GM19193 (cell line): ENCODE results near the gene ICOSLG.
"Not testable (repeated sequence)": the region's sequence is repeated elsewhere in the genome, so short reads cannot be mapped to it uniquely, and the experiment has no call there.

Experiments
- POLR2A ChIP-seq: IDR thresholded peaks from 4 replicates; pipeline ENCODE4 v1.6.1; 2011; ENCODE audit not compliant: insufficient read depth, insufficient read length; ENCODE audit errors: extremely low read depth

ICOSLG gene

DNA sequence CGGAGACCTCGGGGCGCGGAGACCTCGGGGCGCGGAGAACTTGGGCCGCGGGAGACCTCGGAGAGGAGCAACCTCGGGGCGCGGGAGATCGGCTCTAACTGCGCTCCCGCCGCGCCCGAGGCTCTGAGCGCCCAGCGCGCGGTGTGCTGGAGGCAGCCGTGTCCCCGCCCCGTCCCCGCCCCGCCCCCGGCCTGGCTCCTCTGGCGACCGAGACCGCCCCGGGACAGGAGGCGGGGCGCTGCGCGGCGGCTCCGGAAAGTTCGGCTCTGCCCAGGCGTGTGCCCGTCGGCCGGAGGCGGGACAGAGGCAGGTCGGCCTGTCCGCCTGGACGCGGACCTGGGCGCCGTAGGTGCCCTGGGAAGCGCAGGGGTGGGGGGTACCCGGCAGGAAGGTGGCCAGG is at the start of gene ICOSLG:
ICOSLG (minus strand) TSS at position 102 of the 400 bp plus-strand sequence. CDS start 126 bp downstream, outside the sequence.
- not testable (repeated sequence) for TF ChIP-seq POLR2A

- TF ChIP-seq POLR2A = no peak
Observed at GRCh38 chr21:44289381-44290010, 48.8 kb upstream of the ICOSLG start.

DNA sequence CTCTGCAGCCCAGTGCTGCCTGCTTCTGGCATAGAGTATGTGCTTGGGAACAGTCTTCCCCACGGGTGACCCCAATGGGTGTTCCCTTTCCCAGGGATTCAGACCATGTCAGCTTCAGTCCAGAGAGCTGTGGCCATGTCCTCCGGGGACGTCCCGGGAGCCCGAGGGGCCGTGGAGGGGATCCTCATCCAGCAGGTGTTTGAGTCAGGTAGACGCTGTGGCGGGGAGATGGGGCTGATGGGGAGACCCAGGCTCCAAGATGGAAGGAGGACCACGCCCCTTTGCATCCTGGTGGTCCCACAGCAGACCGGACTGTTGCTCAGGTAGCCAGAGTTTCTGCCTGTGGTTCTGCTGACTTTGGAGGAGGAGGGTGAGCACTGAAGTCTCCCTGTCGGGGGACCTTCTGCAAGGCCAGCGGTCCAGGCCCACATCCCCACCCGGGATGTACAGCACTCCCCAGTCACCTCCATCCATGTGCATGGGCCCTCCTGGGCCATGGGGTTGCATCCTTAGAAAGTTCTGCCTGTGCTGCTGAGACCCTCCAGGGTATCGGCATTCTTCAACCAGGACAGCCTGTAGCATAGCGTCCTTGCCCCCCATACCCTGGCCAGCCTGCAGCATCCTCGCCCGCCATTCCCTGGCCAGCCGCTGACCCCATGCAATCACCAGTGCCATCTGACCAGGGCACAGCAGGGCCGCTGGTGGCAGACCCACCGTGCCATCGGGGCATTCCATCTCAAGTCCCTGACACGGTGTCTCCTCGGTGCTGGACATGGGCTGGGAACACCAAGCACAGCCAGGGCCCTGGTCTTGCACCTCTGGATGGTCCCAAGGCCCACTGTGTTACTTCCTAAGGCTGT is 47.7 kb upstream of the ICOSLG start:
- TF ChIP-seq POLR2A = no peak

- no peak for TF ChIP-seq POLR2A
Observed at GRCh38 chr21:44286716-44287632, 46.2 kb upstream of the ICOSLG start.

DNA sequence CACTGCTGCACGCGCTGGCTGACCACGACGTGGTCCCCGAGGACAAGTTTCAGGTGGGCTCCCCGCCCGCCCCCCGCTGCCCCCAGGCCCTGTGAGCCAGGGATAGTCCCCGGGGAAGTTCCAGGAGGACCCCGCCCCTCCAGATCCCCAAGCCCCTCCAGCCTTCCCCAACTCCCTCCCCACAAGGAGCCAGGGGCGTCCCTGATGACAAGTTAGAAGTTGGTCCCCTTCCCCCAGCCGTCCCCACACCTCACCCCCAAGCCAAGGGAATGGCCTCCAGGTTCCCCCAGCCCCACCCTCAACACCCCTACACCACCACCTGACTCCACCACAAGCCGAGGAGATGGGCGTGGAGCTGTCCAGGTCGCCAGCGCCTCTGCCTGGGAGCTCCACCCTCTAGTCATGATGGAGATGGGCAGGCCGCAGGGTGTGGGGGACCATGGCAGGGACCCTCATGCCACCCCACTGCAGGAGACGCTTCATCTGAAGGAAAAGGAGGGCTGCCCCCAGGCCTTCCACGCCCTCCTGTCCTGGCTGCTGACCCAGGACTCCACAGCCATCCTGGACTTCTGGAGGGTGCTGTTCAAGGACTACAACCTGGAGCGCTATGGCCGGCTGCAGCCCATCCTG is 45.5 kb upstream of the ICOSLG start:
- TF ChIP-seq POLR2A = no peak

DNA sequence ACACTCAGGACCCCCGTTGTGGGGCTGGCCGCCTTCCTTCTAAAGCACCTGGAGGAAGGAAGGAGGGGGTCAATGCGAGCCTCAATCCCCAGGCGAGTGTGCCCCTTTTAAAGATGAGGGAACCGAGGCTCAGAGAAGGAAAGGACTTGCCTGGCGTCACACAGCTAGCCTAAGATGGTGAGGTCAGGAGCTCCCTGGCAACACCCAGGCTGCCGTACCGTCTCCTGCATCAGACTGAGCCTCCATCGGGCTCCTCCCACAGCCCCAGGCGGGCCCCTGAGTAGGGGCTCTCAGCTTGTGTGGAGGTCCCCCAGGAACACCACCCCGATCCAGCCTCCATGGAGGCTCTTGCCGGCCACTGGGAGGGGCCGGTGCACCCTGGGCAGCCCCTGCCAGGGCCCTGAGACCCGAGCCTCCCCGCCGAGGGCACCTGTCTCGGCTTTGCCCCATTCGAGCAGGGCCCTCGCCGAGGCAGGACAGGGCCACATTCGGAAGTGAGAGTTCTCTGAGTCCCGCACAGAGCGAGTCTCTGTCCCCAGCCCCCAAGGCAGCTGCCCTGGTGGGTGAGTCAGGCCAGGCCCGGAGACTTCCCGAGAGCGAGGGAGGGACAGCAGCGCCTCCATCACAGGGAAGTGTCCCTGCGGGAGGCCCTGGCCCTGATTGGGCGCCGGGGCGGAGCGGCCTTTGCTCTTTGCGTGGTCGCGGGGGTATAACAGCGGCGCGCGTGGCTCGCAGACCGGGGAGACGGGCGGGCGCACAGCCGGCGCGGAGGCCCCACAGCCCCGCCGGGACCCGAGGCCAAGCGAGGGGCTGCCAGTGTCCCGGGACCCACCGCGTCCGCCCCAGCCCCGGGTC is 44.6 kb upstream of the ICOSLG start, which contains the start of gene AIRE:
AIRE (plus strand) TSS at position 739 of the 855 bp plus-strand sequence. CDS start 131 bp downstream, outside the sequence.
- no peak for TF ChIP-seq POLR2A

GRCh38 chr21:44283948-44284347 is 43.2 kb upstream of the ICOSLG start:
- TF ChIP-seq POLR2A = no peak

DNA sequence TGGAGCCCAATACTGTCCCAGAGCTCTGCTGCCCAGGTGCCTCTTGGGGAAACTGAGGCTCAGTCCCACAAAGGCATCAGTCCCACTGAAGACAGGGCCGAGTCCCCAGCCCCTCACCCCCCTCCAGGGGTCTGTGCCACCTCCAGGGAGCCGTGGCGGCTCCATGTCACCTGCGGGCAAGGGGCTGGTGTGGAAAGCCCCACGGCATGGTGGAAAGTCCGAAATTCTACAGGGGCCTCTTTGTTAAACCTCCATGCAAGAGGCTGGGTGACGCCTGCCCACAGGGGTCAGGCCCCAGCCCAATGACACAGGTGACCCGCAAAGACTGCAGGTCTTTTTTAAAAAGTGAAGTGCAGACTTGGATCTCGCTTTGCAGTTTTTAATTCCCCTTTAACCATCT is 41.6 kb upstream of the ICOSLG start:
- no peak for TF ChIP-seq POLR2A

DNA sequence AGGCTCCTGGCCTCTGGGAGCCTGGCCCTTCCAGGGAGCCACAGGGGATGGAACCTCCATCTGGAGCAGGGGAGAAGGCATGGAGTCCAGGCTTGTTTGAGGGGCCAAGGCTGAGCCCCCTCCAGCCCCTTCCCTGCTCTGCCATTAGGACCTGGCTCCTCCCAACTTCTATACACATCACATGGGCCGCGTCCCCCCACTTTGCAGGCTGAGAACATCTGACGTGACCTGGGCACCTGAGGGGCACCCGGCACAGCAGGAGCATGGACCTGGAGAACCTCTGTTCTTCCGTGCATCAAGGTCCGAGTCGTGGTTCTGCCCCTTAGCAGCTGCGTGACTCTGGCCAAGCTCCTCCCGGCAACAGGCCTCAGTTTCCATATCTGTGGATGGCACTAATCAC is 41.1 kb upstream of the ICOSLG start:
- TF ChIP-seq POLR2A = no peak

GRCh38 chr21:44279354-44280260 is 38.9 kb upstream of the ICOSLG start:
- TF ChIP-seq POLR2A = no peak

- TF ChIP-seq POLR2A = no peak
Observed at GRCh38 chr21:44275041-44275440, 34.3 kb upstream of the ICOSLG start.

DNA sequence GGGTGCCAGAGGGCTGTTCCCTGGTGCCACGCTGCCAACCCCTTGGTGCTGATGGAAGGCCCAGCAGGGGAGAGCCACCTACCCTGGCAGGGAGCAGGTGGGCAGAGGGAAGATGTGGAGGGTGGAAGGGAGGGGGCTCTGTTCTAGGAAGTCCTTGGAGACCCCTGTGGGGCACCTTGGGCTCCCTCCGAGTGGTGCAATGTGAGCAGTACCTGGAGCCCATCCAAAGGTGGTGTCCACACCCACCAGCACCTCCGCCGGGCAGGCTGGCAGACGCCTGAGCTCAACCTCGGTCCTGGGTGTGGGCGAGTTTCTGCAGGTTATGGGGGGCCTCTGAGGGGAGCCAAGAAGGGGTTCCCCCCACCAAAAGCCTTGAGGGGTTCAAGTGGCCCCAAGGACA is 32.3 kb upstream of the ICOSLG start:
- no peak for TF ChIP-seq POLR2A
